Omental fat pad (tissue), 4 donors: ENCODE data around the gene MPV17L2. TPM values are rescaled to one million over a fixed set of nuclear protein-coding genes. Genes with fewer than 3 reads are reported as not detected.

Experiments
- ATAC-seq: fragments of 150-250 bp; one replicate; pipeline ENCODE4 v1.9.1; 2016; ENCODE audit warnings: mild to moderate bottlenecking, moderate library complexity; ENCODE audit not compliant: low FRiP score
- DNase-seq: peaks from one replicate; pipeline ENCODE4 v3.0.0-alpha.2; 2019; ENCODE audit warnings: low spot score
- CTCF ChIP-seq, 3 donors: fragments of 450-650 bp; IDR thresholded peaks; one replicate each; pipeline ENCODE4 v1.5.1; 2016 to 2017; ENCODE audit warnings: antibody characterized with exemption in 3 of 3, mild to moderate bottlenecking in 3 of 3, moderate library complexity in 2 of 3
- total RNA-seq, 4 donors: library from RNA; depleted of rRNA; stranded (reverse); fragments of >200 nt; gene quantifications; one replicate each; pipeline ENCODE4 v1.1.0, GENCODE V29; 2016

Gene MPV17L2
- total RNA-seq, 4 donors from 2014 or later: 19.6 to 29.7 (median 22.5) TPM

- TF ChIP-seq CTCF (IDR thresholded peaks at IDR 0.05): no peak
- DNase-seq (no peak), ATAC-seq (no peak)
Measured at GRCh38 chr19:18150776-18151624, 42.0 kb upstream of the MPV17L2 start.

- DNase-seq: peak; percentile 100
- peak; percentile 63 for ATAC-seq
- peak in 1 of 3 donors; percentile 37 for TF ChIP-seq CTCF (IDR thresholded peaks at IDR 0.05)
Measured at GRCh38 chr19:18152442-18152816, 40.6 kb upstream of the MPV17L2 start.

- peak; percentile 92 for ATAC-seq
- peak; percentile 100 for DNase-seq
- no peak for TF ChIP-seq CTCF (IDR thresholded peaks at IDR 0.05)
Measured at GRCh38 chr19:18152817-18153555, 40.0 kb upstream of the MPV17L2 start, which contains the start of gene PIK3R2. PIK3R2 (plus strand) TSS chr19:18153163; CDS start chr19:18155880, 2,717 bp downstream.

GRCh38 chr19:18153556-18154134, 39.4 kb upstream of the MPV17L2 start:
- ATAC-seq (no peak), DNase-seq (no peak)
- TF ChIP-seq CTCF (IDR thresholded peaks at IDR 0.05): no peak

- no peak for DNase-seq
- TF ChIP-seq CTCF (IDR thresholded peaks at IDR 0.05): no peak
Measured at GRCh38 chr19:18155095-18156087, 37.6 kb upstream of the MPV17L2 start.

GRCh38 chr19:18156268-18156667, 36.8 kb upstream of the MPV17L2 start:
- no peak for TF ChIP-seq CTCF (IDR thresholded peaks at IDR 0.05)
- ATAC-seq (no peak), DNase-seq (no peak)

More at GRCh38 chr19:18155095-18156087, 37.6 kb upstream of the MPV17L2 start:
- no peak for ATAC-seq
